HG02610 (cell line): ENCODE data around the gene USH2A.
"Not testable (repeated sequence)": the region's sequence is repeated elsewhere in the genome, so short reads cannot be mapped to it uniquely, and the experiment has no call there.

ENCODE experiments used
- ATAC-seq: cut with Tn5 transposase; IDR thresholded peaks from one replicate; pipeline ENCODE4 v1.9.1; 2021; ENCODE audit warnings: mild to moderate bottlenecking, moderate library complexity; ENCODE audit not compliant: unreplicated experiment

The USH2A gene

DNA sequence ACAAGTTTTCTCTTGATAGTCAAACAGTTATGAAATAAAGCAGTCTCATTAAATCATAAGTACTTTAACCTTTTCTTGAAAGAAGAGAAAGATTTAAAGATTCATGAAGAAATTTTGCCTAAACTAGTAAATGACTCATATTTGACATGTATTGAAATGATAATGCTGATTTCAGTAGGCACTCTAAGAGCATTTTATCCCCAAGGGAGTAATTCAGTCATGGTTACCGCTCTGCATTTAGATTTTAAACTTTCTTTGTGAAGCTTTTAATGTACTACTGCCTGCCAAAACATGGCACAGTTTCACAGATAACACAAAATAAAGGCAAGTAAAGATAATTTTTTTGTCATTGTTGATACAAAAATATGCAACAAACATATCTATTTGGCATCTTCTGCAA is 6.8 kb downstream of the USH2A start:
- ATAC-seq, result no peak

DNA sequence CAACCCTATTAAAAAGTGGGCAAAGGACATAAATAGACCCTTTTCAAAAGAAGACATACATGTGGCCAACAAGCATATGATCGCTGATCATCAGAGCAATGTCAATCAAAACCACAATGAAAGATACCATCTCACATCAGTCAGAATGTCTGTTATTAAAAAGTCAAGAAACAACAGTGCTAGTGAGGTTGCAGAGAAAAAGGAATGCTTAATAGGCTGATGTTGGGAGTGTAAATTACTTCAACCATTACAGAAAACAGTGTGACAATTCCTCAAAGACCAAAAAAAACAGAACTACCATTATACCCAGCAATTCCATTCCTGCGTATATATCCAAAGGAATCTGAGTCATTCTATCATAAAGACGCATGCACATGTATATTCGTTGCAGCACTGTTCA is 13.2 kb downstream of the USH2A start:
- ATAC-seq, result no peak

DNA sequence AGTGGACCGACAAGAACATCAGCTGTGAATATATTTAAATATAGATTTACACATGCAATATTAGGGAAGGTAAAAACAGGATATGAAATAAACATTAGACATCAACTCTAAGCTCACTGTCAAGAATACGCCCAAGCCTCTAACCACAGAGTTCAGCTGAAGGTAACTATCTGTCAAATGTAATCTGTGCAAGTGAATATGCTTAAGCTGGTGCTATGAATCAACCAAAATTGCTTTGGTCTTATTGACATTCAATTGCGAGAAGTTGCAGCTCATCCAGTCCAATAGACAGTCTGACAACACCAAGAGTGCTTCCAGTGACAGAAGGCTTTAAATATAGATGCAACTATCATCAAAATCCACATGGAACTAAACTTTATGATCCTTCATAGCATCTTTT is 32.3 kb downstream of the USH2A start:
- ATAC-seq, result no peak

DNA sequence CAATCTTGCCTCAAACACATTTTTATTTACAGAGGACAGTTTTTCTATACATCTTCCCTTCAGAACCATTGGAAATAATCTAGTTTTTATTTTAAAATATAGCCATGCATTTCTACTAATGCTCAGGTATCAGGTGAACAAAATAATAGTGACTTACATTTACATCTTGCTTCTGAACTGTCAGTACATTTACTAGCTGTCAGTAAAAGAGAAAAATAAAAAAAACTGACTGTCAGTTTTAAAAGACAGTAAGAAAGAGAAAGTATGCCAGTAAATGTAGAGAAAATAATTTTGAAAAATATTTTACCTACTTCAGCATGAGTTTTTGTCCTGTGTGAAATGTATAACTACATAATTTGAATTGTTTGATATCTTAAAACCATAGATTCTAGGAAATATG is 33.5 kb downstream of the USH2A start:
- no peak for ATAC-seq

DNA sequence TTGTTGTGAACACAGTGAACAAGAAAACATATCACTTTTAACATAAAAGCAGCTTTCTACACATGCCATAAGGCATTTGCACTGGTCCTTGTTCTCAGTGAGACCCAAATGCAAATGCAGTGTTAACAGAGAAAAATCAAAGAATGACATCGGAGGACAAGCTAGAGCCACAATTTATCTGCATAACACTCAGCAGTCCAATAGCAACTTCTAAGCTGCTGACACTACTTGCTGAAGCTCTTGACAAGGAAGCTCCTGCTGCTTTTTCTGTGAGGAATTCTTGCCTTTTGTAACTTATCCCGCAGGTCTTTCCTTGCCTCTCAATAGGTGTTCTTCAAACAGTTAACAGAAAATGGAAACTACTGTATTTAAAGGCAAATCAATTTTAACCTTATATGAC is 34.7 kb downstream of the USH2A start:
- no peak for ATAC-seq

DNA sequence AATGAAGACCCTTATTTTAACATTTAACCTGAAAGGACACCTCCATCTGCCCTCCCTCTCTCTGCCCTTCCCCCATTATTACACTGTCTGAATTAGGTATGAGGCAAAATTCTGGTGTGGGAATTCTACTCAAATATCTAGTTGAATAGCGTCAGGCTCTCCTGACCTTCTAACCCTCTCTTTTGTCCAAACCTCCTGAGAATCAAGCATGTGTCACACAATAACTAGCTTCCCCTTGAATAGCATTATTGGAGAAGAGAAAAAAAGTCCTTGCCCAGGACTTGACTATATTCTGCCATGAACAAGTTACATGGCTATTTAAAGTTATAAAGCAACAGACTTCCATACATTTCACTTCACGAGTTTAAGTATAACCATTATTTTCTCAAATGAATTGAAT is 35.5 kb downstream of the USH2A start:
- ATAC-seq, result no peak

DNA sequence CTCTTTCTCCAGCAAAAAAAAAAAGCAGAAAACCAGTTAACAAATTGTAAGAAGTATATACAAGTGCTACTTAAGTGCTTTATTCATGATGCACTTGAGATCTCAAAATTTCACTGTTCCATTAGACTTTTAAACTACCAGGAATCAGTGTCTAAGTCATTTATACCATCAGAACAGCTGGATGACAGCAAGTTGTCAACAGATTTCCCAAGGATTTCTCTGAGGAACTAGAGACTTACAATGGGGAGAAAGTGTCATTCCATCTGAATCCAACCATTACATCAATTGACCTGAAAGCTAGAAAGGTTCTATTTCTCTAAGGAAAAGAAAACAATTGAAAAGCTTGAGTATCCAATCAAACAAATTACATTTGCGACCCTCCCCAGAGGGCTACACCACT is 43.8 kb downstream of the USH2A start:
- ATAC-seq, result no peak

DNA sequence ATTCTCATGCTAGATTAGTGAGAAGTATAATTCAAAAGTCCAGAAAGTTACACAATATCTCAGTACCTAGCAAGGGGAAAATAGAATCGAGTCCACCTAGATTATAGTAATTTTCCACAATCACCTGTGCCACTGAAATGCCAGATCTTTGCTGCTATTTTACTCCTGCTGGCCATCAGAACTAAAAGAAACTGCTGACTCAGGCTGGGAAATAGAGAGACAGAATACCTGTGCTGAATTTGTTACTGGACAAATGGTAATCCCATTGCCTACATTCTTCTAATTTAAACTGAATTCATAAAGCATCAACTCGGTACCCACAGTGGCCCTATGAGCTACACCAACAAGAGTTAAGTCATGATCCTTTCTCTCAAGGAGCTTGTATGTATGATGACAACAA is 55.0 kb downstream of the USH2A start:
- no peak for ATAC-seq

DNA sequence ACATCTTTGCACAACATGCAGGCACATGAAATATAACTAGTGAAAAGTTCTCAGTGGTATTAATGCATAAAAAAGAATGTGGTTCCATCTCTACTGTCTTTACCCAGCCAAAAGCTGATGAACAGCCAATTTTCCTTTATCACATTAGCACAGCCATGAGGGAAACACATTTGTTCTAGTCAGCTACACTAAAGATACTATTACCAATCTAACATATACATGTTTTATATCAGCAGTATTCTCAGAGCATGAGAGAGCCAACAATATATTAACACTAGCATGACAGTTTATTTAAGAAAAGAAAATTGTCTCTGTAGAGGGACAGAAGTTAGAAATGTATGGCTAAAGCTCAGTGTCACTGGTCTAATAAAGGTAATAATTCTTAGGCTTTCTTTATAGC is 56.3 kb downstream of the USH2A start:
- ATAC-seq, result no peak

DNA sequence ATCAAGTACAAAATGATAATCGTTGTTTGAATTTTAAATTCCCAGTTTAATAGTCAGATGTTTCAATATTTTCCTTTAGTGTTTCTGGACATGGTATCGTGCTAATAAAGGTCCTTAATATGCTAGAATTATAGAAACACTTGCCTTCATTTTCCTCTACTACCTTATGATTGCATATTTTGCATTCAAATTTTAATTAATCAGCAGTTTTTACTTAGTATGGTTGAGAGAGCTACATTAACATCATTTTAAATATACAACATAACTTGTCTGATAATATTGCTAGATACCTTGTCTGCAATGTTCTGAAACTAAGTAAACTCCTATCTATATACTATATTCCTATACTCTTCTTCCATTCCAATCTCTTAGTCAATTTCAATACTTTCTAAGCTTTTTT is 66.3 kb downstream of the USH2A start:
- ATAC-seq, result no peak

DNA sequence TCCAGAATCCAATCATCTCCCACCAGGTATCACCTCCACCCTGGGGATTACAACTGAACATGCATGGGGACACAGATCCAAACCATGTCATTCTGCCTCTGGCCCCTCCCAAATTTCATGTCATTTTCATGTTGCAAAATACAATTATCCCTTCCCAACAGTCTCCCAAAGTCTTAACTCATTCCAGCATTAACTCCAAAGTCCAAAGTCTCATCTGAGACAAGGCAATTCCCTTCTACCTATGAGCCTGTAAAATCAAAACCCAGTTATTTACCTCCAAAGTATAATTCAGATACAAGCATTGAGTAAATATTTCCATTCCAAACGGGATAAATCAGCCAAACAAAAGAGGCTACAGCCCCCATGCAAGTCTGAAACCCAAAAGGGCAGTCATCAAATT is 73.1 kb downstream of the USH2A start:
- ATAC-seq, result no peak

DNA sequence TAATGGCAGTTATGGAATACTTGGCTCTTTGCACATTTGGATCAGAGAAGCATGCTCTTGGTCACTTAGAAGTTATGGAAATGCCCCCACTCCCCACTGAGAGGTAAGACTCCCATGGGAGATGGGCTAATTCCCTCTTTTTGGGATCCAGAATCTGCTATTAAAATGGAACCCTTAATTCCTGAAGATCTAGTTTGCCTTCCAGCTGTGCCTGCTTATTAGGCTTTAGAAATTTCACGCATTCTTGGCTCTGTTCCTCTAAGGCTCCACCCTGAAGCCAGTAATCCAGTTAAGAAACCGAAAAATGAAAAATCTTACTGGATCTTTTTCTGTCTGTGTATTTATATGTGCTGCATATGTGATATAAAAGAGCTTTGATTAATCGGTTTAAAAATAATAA is 76.7 kb downstream of the USH2A start:
- no peak for ATAC-seq

DNA sequence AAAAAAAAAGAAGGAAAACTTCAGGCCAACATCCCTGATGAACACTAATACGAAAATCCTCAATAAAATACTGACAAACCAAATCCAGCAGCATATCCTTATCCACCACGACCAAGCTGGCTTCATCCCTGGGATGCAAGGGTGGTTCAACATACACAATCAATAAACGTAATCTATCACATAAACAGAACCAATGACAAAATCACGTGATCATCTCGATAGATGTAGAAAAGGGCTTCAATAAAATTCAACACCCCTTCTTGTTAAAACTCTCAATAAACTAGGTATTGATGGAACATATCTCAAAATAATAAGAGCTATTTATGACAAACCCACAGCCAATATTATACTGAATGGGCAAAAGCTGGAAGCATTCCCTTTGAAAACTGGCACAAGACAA is 82.7 kb downstream of the USH2A start:
- not testable (repeated sequence) for ATAC-seq

DNA sequence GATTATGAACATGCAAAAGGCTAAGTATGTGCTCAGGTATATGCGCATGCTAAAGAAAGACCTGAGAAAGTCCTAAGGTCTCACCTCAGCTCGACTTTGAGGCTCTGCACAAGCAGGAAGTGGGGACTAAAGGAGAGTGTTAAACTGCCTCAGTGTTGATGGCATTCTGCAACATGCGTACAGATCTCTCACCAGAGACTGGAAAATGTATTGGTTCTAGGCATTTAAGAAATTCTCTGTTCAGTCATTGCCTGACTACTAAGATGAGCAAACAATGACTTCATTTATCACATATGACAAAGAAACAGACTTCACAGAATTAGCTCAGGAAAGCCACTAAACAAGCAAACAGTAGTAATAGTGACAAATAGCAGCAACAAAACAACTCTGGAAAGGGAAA is 90.8 kb downstream of the USH2A start:
- peak; percentile 44 for ATAC-seq

DNA sequence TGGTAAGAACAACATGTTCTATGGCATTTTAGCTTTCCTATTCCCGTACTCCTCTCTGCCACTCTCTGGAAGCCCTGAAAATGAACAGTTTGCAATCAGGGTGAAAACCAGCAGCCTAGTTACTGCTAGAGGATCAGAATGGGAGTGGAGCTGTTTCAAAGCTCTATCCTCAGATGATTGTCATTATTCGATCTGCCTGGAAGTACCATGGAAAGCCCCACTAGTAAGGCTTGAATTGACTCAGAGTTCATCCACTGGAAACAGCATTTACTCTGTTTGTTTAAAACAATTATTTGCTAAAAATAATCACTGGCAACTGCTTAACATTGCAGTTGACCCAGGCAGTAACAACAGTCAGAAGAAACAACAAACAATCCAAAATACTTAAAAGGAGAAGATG is 91.2 kb downstream of the USH2A start:
- peak; percentile 59 for ATAC-seq

DNA sequence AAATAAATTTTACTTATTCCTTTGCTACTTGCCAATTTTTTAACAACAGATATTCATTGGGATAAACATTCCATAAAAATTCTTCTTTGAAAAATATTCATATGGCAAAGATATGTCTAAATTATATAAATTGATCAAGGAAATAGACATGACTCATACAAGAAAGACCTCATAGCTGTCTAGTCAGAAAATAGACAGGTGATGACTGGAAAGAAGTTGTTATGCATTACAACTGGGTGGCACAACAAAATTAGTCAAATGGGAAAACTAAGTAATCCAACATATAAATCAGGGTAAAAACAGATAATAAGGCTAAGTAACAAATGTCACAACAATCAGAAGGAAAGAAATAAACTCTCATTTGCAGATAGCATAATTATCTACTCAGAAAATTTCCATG is 92.0 kb downstream of the USH2A start:
- ATAC-seq, result no peak

DNA sequence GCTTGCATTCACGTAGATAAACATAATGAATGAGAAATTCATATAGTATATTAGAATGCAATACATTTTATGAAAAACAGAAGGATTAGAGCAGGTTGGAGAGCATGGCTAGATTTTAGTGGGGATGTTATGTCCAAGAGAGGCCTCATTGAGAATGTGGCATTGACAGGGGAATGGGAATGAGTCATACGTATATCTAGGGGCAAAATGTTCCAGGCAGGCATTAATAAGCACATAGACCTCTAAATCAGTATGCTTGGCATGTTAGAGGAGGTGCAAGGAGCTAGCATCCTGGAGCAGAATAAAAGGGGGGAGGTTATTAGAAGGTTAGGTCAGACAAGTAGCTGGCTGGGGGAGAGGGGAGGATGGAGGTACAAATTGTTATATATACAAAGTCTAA is 93.0 kb downstream of the USH2A start:
- no peak for ATAC-seq

DNA sequence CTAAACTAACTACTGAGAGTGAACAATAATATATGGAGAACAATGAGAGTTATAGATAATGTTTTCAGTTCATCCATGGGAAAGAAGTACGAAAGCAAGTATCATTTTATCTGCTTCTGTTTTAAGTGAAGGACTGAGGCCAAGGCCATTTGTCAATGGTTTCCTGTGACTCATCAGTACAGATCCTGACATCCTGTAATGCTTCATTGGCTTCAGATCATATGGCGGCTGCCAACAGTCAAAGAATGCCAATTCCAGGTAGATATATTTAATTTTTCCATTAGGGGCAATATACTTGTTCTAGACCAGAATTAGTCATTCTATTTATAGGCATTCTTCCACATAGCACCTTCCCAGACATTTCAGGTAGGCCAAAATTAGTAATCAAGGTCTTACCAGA is 97.3 kb downstream of the USH2A start:
- ATAC-seq, result no peak

DNA sequence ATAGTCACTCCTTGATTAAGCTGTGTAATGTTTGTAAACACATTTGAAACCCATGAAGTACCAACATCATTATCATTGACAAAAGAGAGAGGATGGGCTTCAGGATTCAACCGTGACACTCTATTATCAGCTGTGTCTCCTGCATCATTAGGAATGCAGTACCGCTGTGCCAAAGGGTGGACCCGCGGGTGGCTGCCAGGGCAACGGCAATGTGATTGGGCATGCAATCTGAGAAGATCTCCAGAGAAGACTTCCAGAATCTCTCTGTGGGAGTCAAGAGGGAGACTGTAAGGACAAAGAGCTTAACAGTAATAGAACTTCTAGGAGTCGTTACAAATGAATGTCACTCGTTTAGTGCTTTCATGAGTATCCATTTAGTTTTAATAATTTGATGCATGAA is 97.9 kb downstream of the USH2A start:
- ATAC-seq, result no peak

DNA sequence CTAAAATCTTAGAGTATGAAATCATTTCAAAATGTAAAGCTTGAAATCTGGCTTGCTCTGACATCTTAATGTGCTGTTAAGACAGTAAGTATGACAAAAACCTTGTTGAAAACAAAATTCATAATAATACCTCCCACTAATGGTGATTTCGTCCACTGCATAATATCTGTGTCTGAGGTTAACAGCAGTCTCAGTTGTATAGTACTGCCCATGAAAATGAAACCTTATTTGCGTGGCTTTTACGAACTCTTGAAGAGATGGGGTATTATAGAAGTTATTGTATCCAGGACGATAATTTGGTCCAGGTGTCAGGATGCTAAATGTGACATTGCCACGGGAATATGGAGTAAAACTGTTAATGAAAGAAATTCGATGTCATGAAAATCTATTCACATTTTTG is 99.9 kb downstream of the USH2A start:
- no peak for ATAC-seq

DNA sequence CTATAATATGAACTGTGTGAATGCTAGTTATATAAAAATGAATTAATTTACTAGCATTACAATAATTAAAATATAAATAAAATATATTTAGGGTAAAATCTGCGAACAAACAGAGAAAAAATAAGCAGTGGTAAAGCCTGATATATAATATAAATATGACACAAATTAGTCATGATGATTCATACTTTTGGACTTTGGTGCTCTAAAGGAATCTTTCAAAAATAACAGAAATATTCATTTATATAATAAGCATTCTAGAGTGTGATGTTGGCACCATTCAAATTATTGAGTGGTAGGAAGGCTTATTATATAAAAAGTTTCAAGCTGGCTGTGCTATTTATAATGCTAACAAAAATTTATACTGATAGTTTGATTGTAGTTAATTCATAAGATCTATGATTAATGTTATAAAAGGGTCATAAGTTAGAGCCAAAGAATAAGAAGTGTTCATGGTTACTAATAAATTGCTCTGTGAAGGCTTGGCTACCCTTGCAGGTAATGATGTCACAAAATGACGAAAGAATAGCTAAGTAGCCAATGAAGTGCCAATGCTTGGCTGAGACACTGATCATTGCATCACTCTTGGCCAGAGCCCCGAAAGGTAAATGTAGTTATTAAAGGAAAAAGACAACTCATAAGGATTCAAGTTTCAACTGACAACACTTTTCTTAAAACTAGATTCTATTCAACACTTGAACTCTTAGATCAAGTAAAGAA is 108.7 kb downstream of the USH2A start:
- no peak for ATAC-seq

DNA sequence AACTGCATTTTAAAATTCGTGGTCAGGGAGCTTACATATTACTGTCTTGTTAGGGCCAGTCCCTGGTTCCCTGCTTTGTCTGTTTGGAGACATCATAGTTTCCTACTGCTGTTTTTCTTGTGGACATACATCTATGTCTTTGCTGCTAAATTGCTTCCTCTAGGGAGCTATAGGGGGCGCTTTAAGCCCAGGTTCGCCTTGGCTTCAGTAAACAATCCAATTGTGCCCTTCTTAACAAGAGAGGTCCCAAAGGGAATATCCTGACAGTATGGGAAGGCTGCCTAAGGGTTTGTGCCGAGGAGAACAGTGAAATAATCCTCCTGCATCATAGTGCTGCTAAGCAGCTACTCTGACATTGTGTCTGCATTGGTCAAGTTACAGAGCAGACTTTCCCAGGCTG is 112.5 kb downstream of the USH2A start:
- ATAC-seq, result no peak

DNA sequence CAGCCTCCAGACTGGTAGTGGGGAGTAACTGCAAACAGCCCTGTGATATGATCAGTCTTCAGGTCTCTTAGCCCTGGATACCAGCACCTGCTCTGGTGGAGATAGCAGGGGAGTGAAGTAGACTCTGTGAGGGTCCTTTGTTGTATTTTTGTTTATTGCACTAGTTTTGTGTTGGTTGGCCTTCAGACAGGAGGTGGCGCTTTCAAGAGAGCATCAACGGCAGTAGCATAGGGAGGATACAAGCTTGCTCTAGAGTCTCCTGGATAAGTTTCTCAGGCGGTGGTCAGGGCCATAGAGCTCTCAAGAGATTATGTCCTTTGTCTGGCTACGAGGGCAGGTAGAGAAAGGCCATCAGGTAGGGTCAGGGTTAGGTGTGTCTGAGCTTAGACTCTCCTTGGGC is 116.4 kb downstream of the USH2A start:
- ATAC-seq, result no peak

DNA sequence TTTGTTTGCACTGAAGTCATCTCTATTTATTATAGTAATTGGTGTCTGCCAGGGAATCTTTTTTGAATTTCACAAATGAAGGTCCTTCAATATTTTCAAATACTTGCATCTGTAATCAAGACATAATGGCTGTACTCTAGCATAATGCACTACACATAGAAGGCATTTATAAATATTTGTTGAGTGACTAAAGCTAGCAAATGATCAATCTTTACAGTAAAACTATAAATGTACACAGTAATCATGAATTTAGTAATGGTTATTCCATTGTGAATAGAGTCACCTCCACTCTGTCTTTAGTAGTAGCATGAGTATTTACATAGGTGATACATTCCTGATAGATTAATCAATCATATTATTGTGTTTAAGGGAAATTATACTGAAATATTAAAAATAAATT is 119.6 kb downstream of the USH2A start:
- no peak for ATAC-seq
